HG03521 (cell line): ENCODE data around the gene MCM7.

Experiments used
- ATAC-seq: cut with Tn5 transposase; IDR thresholded peaks from one replicate; pipeline ENCODE4 v1.9.1; 2021; ENCODE audit warnings: mild to moderate bottlenecking, moderate library complexity; ENCODE audit not compliant: unreplicated experiment

Gene MCM7

DNA sequence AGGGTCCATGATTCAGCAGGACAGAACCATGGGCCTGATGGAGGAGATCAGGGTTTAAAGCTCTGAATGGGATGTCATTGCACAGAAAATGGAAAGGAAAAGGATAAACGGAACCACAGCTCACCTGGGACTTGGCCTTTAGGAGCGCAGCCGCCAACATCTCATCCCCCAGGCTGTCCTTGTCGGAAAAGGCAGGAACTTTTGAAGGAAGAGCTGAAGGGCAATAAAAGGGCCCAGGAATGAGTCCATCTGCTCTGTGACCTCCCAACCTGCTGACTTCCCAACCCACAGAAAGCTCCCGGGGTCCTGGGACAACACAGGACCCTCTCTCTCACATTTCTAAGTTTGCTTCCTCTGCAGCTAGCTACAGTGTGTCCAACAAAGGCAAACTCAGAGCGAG lies 25.8 kb downstream of the MCM7 start:
- ATAC-seq = no peak

DNA sequence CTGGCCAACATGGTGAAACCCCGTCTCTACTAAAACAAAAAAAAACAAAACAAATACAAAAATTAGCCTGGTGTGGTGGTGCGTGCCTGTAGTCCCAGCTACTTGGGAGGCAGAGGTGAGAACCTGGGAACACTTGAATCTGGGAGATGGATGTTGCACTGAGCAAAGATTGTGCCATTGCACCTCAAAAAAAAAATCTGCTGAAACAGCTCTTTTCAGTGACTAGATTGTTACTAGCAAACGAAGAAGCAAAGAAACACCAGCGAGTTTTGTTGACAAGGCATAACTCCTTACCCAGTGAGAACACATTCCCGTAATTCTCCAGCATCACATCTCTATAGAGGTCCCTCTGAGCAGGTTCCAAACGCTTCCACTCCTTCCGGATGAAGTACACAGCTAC lies 26.4 kb downstream of the MCM7 start:
- no peak for ATAC-seq

DNA sequence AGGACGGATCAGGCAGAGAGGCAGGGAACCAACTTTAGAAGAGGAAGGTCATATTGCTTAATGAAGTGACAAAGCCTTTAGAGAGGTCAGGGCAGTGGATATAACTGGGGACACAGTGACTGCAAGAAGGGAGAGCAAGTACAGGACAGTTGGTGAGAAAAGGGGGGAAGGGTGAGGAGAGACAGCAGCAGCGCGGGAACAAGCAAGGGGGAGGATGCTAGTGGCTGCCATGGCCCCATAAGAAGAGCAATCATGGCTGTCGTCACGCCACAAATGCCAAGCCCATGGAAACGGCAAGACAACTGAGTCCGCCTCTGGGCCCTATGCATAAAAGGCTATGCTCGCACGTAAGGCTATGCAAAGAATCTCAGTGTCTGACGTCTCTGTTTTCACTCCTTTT lies 28.7 kb downstream of the MCM7 start:
- ATAC-seq = no peak

DNA sequence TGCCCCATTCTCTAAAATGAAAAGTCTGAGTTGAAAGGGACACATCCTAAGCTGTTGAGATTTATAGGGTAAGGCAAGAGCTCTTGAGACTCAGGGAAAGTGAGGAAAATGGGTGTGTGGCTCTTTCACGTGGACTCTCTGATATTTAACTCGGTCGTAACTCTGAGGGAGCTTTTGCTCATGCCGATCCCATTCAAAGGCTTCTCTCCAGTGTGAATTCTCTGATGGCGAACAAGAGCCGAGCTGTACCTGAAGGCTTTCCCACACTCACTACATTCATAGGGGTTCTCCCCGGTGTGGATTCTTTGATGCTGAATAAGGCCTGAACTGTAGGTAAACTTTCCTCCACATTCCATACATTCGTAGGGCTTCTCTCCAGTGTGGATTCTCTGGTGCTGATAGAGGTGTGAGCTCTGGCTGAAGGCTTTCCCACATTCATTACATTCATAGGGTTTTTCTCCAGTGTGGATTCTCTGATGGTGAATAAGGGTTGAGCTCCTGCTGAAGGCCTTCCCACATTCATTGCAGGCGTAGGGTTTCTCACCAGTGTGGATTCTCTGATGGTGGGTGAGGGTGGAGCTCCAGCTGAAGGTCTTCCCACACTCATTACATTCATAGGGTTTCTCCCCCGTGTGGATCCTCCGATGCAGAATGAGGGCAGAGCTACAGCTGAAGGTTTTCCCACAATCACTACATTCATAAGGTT lies 30.0 kb downstream of the MCM7 start:
- ATAC-seq = no peak

DNA sequence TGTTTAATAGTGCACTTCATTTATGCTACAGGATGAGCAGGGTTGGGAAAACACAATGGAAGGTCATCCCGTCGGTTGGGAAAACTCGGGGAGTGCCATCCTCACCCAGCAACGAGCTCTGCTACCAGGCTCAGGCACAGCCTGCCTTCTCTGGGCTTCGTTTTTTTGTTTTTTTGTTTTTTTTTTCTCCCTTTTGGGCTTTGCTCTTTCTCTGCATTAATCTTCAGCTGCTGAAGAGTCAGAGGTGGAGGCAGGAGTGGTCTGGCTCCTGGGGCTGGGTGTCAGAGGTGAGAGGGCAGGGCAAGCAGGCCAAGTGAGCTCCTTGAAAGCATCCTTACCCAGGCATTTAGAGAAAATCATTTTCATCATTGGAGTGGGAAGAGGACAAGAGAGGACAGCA lies 31.2 kb downstream of the MCM7 start:
- no peak for ATAC-seq

DNA sequence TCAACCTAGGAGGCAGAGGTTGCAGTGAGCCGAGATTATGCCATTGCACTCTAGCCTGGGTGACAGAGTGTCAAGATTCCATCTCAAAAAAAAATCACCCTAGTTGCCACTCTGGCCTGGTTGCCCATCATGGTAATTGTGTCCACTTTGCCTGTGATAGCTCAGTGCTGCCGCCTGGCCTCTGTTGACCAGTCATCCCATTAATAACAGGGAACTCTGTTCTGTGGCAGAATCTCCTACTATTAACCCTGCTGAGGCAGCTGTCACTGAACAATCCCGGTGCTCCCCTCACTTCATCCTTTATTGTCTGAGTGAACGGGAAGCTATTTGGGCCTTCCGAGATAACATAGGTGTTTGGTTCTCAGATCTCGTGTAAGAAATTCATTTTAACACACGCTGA lies 34.2 kb downstream of the MCM7 start:
- no peak for ATAC-seq

DNA sequence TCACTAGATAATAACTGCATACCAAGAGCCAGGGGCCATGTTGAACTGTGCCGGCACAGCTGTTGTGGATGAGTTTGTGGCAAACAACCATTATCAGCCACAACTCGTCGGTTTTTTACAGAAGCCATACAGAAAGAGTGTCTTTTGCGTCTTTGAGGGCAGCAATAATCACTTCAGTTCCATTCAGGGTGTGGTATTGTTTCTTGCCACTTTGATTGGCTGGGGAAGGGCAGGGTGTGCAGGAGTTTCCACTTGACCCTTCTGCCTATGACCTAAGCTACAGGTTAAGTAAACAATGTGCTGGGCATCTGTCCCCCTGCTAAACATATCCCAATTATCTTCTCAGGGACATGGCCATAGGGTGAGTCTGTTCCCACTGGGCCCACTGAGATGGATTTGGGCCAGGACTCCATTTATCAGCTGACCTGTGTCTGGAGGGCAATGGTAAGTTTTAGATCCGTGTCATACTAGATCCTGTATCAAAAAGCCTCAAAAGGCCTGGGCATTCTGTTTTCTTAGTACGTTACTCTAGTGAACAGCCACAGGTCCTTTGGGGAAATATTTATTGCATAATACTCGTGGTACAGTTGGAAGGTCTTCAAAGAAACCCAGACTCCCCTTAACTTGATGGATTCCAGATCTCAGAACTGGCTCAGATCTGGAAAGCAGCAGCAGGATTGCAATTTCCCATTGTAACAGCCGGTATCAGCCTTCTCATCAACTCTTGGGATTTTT lies 35.6 kb downstream of the MCM7 start:
- ATAC-seq = no peak

DNA sequence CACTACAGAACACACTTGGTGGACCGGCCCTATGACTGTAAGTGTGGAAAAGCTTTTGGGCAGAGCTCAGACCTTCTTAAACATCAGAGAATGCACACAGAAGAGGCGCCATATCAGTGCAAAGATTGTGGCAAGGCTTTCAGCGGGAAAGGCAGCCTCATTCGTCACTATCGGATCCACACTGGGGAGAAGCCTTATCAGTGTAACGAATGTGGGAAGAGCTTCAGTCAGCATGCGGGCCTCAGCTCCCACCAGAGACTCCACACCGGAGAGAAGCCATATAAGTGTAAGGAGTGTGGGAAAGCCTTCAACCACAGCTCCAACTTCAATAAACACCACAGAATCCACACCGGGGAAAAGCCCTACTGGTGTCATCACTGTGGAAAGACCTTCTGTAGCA lies 37.0 kb downstream of the MCM7 start:
- ATAC-seq = no peak

DNA sequence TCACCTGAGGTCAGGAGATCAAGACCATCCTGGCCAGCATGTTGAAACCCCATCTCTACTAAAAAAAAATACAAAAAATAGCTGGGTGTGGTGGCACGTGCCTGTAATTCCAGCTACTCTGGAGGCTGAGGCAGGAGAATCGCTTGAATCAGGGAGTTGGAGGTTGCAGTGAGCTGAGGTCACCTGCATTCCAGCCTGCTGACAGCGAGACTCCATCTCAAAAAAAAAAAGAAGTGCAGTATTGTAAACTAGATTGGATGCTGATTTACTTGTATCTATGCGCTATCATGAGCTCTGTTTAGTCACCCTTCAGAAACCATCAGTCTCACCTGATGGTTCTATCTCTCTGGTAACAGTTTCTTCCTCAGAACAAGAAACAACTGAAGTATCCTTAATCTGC lies 37.8 kb downstream of the MCM7 start:
- ATAC-seq = no peak

DNA sequence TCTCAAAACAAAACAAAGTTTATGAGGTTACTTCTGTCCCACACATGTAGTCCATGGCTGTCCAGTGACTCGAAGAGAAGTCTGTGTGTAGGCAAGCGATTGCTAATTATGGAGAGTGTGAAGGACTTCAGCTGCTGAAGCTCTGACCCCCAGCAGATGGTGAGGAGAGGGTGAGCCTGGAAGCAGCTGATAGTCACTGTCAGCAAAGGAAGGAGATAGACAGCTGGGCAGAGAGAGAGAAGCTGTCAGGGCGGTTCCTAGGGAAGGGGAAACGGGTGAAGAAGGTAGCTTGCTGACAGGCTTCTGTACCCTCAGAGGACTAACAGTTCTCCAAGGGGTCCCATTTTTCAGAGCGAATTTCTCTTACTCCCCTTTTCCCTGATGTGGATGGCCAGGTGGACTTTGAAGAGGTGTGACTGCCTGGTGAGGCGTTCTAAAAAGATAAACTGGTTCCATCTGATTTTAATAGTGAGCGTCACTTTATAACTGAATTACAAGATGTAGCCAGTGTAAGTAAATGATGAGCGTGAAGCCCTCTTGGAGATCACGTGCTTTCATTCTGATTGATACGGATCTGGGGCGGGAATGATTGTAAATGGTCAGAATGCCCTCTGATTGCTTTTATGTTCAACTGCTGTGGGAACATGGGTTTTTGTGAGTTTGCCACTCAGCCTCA lies 39.5 kb downstream of the MCM7 start:
- ATAC-seq = no peak

DNA sequence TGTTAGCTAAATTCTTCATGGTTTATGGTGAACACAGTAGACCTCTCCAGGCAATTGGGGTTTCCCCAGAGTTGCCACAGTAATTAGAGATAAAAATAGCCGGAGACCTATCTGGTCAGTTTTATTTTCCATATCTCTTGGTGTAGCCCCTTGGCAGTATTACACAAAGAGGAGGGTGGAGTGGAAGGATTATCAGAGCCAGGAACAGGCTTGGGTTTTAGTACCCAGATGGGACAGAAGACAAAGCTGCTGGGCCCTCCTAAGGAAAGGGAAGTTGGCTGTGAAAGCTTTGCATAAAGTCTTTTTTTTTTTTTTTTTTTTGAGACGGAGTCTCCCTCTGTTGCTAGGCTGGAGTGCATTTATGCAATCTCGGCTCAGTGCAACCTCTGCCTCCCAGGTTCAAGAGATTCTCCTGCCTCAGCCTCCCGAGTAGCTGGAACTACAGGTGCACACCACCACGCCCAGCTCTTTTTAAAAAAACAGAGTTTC lies 41.9 kb downstream of the MCM7 start:
- ATAC-seq = no peak

DNA sequence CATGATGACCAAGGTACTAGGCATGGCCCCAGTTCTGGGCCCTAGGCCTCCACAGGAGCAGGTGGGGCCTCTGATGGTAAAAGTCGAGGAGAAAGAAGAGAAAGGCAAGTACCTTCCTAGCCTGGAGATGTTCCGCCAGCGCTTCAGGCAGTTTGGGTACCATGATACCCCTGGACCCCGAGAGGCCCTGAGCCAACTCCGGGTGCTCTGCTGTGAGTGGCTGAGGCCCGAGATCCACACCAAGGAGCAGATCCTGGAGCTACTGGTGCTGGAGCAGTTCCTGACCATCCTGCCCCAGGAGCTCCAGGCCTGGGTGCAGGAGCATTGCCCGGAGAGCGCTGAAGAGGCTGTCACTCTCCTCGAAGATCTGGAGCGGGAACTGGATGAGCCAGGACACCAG lies 44.2 kb downstream of the MCM7 start:
- ATAC-seq = no peak

DNA sequence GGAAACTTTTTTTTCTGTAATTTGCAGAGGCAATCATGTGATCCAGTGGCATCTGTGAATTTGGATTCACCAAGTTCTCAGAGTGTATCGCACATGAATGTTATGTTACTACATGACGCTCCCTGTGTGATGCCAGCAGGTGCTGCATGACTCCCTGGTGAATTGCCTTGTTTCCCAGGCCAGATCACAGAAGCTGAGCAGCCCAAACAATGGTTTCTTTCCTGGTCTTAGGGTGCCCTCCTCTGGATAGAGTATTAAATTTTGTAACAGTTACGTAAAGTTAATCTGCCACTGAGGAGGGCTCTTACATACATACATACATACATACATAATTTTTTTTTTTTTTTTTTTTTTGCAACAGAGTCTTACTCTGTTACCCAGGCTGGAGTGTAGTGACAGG lies 48.0 kb downstream of the MCM7 start:
- ATAC-seq = no peak

DNA sequence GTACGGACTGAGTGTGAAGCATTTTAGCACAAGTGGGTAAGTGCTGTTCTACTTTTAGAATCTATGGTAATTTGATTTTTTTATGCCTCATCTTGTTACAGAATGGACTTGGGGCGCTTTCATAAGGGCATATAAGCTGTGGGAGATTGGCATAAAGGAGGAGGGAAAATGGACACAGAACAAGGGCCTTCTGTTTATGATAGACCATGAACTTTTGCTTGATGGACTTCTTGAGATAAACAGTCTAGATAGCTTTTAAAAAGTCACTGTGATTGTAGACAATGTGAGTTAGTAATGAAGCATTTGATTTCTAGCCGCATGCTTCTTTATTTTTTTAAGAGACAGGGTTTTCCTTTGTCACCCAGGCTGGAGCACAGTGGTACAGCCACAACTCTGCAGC lies 49.6 kb downstream of the MCM7 start:
- ATAC-seq = no peak

DNA sequence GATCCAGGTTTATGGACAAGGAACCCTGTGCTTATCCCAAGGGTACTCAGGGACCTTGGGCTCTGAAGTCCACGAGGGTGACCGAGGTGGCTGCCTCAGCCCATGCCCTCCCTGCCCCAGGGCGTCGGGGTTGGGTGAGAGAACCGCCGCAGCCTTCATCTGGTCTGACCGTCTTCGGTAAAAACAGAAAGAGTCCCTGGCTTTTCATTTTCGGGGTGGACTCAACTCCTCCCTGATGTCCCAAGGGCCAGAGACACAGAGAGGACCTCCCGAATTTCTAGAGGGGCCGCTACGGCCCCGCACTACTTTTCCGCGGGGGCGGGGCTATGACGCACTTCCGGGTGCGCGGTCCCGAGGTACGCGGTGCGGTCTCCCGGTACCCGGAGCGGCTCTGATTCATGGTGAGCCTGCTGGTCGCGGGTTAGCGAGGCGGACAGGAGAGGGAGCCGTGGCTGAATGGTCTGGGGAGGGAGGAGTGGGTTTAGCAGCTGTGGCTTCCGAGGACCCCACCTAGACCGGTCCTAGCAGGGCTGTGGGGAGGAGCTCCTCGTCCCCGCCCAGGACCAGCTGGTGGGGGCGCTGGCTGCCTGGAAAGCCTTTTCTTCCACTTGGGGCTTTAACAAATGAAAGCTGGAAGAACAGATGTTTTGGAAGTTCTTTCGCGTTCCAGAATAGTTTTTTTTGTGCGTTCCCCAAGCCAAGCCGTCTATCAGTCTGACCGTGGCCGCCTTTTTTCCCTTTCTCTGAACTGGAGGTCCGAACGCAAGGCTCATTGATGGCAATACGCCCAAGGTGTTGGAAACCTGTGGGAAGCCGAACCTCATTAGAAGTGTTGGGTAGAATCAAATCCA lies 51.5 kb downstream of the MCM7 start, which contains the start of gene ZSCAN21:
Gene ZSCAN21 (plus strand): TSS at position 334 of the 851 bp plus-strand sequence. CDS start 7,233 bp downstream, outside the sequence.
- ATAC-seq = peak; percentile 89

DNA sequence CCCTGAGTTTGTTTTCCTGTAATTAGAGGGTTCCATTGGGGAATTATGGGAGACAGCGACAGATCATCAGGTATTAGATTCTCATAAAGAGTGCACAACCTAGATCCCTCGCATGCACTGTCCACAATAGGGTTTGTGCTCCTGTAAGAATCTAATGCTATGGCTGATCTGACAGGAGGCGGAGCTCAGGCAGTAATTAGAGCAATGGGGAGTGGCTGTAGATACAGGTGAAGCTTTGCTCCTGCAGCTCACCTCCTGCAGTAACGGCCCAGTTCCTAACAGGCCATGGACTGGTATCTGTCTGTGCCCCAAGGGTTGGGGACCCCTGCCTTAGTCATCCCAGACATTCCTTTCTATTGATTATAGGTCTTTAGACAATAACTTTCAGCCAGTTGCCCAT lies 52.5 kb downstream of the MCM7 start:
- no peak for ATAC-seq

DNA sequence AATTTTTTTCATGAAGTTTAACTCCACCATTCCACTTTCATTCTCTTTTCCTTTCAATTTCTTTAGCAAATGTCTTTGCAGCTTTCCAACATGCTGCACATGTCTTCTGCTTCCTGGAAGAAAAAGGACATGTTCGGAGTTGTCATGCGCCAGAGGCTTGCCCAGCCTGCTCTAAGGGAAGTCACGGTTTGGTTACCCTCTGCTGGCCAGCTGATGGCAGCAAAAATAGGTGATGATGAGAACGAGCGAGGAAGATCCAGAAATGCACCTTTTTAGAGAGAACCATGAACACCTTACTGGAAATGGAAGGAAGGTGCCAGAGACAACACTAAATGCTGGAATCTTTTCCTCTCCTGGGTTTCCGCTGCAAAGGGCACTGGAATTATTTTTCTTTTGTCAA lies 56.5 kb downstream of the MCM7 start:
- ATAC-seq = no peak
